GM19099 (cell line): ENCODE measurements around the gene FCHO2.

Experiments used
- POLR2A ChIP-seq: IDR thresholded peaks from 3 replicates; pipeline ENCODE4 v1.6.1; 2011; ENCODE audit warnings: low read depth; ENCODE audit not compliant: insufficient read length; ENCODE audit errors: extremely low read depth

FCHO2 gene

DNA sequence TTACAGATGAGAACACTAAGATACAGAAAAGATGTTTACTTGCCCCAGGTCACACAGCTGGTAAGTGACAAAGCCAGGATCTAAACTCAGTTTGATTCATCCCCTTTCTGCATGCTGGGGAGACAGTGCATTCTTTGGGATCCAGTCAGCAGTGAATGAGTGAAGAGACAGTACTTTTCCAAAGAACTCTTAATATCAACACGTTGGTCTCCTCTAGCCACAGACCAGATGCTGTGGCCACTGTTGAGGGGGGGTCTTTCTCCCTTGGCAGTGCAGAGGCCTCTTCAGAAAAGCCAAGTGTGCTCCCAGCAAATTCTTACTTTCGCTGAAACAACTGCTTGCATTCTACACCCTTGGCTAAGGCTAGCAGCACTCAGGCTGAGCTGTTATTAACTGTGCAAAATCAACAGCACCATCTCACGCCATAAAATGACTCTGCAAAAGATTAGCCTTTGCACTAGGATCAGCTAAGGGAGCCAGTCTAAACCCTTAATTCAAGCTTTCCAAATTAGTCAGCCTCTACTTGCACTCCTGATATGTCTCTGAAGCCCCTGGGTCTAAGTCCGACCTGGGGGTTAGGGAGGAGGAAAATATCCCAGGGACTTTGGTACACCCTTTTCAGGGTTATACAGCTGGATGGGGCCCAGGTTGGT lies 159.7 kb downstream of the FCHO2 start:
- TF ChIP-seq POLR2A = no peak

GRCh38 chr5:73116506-73116905 lies 160.7 kb downstream of the FCHO2 start:
- no peak for TF ChIP-seq POLR2A

- no peak for TF ChIP-seq POLR2A
These were observed 161.4 kb downstream of the FCHO2 start for GRCh38 chr5:73117088-73117740.

GRCh38 chr5:73118391-73118973 lies 162.6 kb downstream of the FCHO2 start:
- no peak for TF ChIP-seq POLR2A

DNA sequence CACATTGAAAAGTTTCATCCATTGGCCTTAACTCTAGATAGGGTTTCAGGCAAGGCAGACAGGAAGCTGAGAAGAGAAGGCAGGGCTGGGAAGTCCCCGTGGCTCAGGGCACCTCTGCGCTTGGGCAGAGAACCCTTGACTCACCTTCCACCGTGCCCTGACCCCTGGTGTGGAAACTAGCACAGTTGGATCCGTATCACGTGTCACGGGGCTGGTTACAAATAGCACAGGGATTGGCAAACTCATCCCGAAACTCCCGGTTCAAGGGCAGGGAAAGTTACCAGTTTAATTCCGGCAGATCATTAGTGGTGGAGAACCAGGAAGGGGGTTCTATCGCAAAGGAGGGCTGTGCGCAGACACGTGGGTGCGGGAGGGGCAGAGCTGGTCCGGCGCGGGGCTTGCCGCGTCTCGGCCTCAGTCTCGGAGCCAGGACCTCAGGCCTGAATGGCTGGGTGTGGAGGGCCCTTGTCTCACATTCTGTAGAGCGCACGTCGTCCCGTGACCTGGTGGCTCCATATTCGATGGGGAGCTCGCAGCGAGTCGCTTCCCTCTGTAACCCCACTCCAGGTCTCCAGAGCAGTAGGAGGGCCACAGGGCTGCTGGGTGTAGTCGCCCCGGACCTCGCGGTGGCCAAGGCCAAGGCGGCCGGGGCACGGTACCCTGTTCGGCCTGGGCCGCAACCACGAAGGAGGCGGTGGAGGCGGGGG lies 163.8 kb downstream of the FCHO2 start:
- TF ChIP-seq POLR2A = no peak

DNA sequence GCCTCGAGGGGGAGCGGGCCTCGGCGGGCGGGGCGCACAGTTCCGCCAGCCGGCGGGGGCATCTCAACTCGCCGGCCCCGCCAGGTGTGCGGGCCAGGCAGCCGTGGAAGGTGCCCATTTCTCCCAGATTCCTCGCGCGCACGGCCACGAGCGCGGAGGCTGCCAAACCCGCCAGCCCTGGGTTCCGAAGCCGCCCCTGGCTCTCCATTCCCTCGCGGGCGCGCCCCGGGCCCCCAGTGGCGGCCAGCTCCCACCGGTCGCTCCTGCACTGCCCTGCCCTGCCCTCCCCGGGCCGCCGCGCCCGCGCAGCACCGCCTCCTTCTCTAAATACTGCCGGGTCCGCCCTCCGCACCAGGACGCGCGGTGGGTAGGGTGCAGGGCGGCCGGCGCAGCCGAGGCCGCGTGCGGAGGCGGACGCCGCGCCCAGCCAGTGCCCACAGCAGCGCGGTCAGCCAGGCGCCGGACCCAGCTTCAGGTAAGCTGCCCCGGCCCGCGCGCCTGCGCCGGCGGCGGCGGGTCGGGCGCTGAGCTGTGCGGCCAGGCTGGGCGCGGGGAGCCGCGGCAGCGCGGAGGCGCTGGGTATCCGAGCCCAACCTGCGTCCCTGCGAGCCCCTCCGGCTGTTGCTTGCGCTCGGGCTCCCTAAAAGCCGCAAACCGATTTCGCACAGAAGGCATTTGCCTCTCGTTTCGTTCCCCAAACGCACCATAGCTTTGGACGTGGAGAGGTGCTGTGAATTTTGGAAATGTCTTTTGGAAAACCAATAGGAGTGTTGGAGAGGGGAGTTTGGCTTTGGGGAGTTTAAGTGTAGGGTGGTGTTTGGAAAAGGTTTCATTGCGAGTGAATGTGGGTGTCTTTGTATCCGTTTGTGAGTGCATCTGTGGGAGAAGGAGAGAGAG lies 164.6 kb downstream of the FCHO2 start, which contains the start of gene TMEM171:
TSS of gene TMEM171 (plus strand) at position 354 of the 897 bp plus-strand sequence. CDS start 2,799 bp downstream, outside the sequence.
- TF ChIP-seq POLR2A = no peak

GRCh38 chr5:73121119-73121463 lies 165.2 kb downstream of the FCHO2 start:
- no peak for TF ChIP-seq POLR2A

DNA sequence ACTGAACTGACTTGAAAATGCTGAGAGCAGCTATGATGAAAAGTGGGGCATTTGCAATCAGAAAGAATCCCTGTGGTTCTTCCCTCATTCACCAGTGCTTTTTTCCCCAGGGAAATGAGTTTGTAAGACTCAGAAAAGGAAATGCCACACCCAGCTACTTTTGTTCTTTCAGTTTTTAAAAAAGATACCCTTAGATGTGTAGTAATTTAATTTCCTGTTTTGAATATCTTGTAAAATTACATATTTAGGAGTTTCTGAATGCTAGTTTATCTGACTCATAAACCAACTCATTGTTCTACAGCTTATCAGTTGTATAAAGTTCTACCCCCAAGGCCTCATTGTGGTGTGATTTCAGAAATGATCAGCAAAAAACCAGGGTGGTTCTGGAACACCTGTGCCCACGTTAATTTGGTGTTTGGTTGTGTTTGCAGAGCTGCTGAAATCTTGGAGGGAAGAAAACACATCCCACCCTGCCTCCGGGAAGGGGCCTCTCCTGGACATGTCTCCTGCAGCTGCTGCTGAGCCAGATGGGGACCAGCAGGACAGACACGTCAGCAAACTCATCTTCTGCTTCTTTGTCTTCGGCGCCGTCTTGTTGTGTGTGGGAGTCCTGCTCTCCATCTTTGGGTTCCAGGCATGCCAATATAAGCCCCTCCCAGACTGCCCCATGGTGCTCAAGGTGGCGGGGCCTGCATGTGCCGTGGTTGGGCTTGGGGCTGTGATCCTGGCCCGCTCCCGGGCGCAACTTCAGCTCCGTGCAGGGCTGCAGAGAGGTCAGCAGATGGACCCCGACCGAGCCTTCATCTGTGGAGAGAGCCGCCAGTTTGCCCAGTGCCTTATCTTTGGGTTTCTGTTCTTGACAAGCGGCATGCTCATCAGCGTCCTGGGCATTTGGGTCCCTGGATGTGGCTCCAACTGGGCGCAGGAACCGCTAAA lies 167.3 kb downstream of the FCHO2 start:
- no peak for TF ChIP-seq POLR2A

DNA sequence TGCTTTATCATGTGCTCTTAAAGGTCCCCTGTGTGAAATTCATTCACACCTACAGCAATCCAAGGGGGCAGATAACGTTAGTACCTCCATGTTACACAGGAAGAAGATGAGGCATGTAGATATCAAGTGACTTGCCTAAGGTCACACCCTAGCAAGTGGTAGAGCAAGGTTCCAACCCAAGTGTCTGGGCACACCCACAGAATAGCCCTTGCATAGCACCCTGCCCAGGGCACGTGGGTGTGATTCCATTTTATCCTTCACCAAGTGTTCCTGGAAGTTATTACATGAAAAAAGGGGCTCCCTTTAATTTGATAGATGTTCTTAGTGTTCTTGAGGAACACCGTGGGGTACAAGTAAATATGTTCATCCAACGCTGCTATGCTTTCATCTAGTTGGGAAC lies 169.4 kb downstream of the FCHO2 start:
- TF ChIP-seq POLR2A = no peak

GRCh38 chr5:73126381-73126780 lies 170.5 kb downstream of the FCHO2 start:
- no peak for TF ChIP-seq POLR2A

DNA sequence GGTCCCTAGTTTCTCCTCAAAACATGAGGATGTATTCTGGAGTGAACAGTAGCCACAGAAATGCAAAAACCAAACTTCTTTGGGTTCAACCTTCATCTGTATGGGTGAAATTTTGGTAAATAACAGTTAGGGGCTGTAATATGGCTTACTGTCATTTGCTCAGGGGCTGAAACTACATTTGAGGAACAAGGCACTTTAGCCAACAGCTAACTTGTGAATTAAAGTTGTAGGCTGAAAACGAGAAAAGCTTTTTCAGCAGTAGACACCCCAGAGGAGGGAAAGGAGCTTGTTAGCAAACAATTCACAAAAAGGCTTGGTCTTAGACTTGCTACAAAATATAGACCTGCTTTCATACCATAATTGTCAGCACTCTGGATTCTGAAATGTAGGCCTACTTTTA lies 171.1 kb downstream of the FCHO2 start:
- no peak for TF ChIP-seq POLR2A

- TF ChIP-seq POLR2A = no peak
These were observed 173.3 kb downstream of the FCHO2 start for GRCh38 chr5:73129143-73129542.

- TF ChIP-seq POLR2A = no peak
These were observed 175.0 kb downstream of the FCHO2 start for GRCh38 chr5:73130811-73131210.
